NCI-H345 (cell line): ENCODE results near the gene PDZRN3.

ENCODE experiments used
- DNase-seq: peaks from one replicate; lab custom pipeline; 2025; lab: John Stamatoyannopoulos, UW

PDZRN3 gene

DNA sequence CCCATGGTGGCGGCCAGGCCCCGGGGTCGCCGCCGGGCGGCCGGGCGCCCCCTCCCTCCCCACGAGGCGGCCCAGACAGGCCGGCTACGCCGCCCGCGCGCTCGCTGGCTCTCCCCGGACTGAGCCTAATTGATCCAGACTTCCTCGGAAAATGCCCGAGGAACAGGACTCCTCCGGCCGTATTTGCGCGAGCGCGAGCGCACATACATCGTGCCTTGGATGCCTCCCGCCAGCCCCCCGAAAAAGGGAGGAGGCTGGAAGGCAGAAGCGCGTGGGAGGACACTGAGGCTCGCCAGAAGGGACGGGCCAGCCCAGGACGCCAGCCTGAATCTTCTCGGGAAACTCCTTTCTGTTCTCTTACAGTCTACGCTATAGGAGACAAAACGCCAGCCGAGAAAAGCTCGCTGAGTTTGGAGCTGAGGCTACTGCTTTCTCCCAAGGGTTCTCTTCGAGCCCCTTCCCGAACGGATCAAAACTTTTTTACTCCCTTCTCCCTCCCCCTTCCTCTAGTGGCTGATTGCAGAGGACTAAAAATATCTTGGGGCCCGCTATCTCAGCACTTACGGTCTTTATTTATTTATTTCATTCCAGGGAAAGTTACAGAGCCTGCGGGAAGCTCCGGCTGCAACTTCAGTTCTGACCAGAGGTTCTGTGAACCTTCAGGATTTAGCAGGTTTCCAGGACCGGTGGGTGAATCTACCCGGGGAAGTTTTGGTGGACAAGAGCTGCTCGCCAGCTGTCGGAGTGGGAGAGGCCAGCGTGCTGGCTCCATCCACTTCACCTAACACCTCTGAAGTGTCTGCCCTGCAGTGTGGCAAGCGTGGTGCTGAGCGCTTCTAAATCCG lies at the start of gene PDZRN3:
Gene PDZRN3 (minus strand): TSS at position 121 of the 845 bp plus-strand sequence.
- peak; percentile 37 for DNase-seq

DNA sequence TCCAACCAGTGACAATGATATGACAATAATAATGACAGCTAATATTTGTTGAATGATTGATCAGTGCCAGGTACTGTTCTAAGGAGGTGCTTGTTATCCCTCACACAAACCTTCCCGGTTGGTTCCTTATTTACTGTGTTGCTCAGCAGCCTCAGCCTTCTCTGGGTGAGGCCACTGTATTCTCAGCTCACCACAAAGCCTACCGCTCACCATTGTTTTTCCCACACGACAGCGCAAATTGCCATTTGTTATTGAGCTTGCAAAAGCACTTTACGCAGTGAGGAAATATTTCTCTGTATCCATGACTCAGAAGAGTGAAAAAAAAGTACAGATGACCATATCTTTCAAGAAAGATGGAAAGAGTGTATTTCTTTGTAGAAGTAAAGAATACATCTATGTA lies 49.5 kb upstream of the PDZRN3 start:
- DNase-seq: peak; percentile 26

DNA sequence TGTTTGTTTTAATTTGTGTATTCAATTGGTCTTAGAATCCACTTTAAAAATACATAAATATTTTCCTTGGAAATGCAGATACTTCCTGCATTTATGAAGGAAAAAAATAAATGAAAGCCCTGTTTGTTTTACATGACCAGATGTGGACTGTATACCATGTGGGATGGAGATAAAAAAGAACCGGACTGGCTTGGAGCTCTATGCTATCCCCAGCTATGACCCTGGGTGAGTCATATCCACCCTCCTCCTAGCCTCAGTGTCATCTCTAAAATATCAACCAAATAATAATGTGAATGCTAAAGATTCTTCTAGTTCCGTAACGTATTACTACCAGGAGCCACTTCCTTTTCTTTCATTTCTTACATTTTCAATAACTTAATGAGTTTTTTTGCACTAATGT lies 44.5 kb upstream of the PDZRN3 start:
- no peak for DNase-seq

DNA sequence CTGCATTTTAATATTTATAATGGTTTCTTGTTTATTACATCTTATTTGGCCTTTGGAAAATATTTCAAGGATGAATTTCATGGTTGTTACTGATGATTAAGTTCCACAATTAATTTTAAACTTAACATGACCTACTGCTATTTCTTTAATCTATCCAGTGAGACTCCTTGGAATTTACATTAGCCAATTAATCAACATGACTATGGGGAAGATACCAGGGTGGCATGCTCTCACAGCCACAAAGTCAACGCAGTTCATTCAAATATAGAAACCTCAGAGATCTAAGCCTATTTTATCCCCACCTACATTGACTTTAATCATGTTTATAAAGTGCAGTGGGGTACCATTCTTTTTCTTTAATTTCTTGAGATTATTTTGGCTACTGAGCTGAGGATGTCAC lies 43.6 kb upstream of the PDZRN3 start:
- no peak for DNase-seq

DNA sequence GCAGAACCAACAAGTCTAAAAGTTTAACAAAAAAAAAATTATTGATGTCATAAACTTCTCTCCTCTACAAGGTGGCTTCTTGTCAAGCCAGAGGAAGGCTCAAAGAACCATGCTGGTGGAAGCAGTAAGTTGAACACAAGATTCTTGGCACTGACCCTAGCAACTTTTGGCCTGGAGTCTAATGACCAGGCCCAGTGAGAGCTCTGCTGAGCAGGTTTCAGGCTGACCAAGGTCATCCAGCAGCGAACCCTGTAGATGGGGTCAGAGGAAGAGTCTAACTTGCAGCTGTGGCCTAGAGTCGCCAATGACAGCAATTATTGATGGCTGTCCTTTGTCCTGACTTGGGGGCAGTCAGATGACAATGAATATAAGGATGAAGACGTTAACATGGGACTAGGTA lies 43.1 kb upstream of the PDZRN3 start:
- no peak for DNase-seq

DNA sequence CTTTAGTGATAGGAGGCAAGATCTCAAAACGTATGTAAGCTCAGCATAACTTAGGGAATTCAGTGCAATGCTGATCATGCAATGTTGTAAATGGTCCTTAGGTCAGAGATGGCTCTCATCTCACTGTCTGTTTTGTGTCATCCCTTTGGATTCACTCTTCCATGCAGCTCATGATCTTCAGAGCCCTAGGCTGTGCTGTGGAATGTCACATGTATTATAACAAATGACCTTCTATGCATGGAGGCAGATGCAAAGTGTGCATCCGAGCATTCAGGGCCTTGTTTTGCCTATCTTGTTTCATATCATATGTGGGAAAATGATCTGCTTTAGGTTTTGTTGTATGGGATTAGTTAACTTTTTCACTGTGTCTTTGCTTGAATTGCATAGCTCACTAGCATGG lies 40.5 kb upstream of the PDZRN3 start:
- DNase-seq: no peak

DNA sequence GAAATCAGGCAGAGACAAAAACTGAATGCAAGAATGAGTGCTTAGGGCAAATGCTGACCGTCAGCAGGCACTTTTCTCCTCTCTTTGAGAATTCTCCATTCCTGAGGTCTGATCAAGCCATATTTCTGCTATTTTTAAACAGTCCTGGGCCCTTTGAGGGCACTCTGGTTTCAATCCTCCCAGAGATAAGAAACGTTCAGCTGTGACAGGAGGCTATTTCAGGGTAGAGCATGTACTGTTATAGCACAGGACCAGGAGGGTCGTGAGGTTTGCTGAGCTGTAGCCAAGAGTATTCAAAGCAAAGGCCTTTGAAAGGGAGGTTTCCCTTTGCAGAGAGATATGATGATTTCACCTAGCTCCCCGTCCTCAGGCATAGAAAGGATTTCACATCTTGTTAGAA lies 39.6 kb upstream of the PDZRN3 start:
- no peak for DNase-seq

DNA sequence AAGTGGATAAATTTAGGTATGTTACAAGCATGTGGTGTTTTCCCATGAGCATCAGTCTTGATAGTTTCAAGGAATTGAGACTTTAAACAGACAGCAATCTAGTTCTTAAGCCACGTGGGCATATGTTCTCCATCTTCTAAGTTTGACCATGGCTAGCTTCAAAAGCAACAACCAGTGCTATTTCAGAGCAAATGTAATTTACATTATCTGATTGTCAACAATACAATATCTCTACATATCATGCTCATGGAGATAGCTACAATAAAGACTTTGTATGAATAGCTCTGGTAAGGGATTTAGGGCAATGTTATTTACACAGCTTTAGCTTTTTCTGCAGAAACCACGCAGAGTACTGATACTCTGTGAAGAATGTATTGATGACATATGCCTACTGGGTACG lies 38.8 kb upstream of the PDZRN3 start:
- no peak for DNase-seq

DNA sequence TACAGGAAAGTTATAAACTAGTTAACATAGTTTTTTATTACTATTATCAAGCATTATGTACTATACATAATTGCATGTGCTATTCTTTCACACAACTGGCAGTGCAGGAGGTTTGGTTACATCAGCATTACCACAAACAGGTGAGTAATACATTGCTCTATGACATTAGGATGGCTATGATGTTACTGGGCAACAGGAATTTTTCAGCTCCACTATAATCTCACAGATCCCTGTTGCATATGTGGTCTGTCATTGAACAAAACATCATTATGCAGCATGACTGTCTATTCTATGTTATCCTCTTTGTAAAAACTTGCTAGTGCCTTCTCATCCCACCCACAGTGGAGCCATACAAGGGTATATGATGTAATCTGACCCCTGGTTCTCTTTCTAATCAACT lies 36.5 kb upstream of the PDZRN3 start:
- no peak for DNase-seq

DNA sequence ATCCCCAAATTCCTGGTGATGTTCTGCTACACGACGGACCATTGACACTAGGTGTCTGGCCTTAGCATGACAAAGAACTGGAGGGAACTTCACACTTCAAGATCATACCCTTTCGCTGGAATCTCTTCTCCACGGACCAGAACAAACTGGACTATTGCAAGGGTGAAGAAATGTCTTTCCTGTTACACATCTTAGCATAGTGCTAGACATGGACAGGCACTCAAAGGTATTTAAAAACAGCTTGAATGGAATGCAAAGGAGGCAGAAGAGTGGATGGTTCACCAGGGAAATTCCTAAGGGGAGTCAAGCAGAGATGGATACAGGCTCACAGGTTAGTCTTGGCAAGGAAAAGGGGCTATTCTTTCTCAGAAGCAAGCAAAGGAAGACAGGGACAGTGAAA lies 33.5 kb upstream of the PDZRN3 start:
- DNase-seq: no peak

DNA sequence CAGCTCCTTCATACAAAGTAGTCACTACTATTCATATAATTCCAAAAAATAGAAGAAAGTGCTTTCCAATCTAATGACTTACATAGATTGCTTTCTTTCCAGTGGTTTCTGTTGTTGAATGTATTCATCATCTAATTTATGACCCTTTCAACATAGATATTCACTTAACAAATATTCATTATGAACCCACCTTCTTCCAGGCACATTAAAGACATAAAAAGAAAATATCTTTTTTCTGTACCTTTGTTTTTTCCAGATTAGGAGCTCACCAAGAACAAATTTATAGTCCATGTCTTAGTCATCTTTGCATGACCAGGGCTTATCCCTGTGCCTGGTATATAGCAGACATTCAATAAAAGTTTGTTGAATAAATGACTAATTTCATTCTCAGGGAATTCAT lies 32.4 kb upstream of the PDZRN3 start:
- no peak for DNase-seq

DNA sequence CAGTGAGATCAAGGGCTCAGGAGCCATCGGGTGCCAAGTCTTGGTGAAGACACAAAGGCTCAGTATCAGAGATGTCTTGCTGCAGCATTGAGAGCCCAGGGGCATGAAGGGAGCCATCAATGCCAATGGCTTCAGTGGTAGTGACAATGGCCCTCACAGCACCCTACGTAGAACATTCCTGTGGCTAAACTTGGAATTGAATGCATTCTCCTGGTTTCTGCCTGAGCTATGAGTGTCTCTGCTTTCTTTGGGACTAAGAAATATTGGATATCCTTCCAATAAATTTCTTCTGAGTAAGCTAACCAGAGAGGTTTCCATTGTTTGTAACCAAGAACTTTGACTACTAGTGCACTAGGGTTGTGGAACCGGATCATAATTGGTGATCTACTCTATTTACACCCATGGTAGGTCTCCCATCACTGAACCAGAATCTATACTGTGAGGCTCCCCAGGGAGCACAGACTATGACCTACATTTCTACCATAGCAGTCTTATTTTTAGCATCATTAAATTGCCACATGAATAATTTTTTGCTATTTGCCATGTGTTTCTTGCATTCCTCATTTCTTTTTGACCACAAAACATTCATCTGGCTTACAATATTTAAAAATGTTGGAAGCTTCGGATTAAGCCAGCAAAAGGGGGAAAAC lies 31.6 kb upstream of the PDZRN3 start:
- no peak for DNase-seq

DNA sequence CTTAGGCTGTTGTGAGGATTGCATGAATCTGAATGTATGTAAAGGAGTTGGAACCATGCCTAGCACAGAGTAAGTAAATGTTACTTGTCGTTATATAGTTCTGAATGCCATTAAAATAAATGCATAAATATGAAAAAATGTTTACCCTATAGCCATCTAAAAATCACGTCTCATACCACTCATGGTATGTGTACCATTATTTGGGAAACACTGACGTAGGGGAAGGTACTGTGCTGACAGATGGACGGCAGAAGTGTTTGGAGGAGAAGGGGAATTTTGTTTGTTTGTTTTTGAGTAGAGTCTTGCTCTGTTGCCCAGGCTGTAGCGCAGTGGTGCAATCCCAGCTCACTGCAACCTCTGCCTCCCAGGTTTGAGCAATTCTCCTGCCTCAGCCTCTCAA lies 30.5 kb upstream of the PDZRN3 start:
- DNase-seq: no peak

DNA sequence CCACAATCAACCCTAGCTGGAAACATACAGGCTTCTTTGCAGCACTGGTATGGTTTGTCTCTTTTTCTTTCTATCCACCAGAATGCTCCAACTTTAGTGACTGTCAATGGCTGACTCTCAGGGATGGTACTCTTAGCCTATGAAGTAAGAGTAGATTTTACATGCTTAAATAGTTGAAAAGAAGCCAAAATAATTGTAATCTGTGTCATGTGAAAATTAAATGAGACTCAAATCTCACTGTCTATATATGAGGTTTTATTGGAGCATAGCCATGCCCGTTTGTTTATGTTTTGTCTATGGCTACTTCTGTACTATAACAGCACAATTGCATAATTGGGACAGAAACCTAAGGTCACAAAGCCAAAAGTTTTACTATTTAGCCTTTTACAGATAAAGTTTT lies 29.1 kb upstream of the PDZRN3 start:
- DNase-seq: no peak

DNA sequence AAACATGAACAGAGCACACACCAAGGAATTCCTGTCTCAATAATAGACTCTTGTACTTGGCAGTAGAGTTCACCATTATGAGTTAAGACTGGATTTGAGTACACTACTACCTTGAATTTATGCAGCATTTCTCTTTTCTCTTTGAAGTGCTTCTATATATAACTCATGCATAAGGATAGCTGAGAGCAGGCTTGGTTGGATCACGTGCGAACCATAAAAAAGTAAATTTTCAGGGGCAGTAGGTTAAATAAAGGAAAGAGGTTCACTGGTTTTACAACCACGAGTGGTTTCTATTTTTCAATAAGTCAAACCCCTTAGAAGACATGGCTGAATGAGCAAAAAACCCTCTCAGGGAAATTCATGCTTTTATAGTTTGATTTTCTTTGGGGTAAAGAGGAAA lies 28.6 kb upstream of the PDZRN3 start:
- DNase-seq: peak; percentile 10

DNA sequence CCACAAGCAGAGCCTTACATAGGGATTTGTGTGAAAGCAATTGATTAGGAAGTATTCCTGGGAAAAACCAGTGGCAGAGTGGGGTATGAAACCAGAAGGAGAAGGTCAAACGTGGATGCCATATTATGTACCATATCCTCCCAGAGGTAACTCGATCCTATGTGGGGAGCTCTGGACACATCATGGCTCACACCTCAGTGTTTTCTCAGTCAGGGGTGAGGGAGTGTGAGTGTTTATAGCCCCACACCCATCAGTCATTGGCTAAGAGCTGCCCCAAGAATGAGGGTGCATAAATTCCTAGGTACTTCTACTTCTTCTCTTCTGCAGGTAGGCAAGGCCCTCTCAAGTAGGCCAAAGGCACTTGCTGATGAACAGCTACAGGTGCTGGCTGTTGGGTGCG lies 28.2 kb upstream of the PDZRN3 start:
- no peak for DNase-seq

DNA sequence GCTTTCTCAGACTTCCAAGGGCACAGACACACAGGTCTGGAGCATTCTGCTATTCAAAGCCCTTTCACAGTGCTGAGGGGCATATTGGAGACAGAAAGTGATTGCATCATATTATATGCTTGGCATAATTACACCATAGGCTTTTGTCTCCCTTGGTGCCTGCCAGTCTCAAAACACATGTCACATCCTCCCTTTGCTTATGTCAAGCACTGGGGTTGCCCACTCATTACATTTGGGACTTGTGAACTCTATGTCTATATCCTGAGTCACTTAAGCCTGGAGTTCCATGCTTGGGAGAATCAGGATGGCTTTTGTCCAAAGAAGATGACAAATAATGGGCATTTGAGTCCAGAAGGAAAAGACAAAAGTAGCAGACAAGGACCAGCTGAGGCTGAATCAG lies 12.3 kb upstream of the PDZRN3 start:
- DNase-seq: no peak

DNA sequence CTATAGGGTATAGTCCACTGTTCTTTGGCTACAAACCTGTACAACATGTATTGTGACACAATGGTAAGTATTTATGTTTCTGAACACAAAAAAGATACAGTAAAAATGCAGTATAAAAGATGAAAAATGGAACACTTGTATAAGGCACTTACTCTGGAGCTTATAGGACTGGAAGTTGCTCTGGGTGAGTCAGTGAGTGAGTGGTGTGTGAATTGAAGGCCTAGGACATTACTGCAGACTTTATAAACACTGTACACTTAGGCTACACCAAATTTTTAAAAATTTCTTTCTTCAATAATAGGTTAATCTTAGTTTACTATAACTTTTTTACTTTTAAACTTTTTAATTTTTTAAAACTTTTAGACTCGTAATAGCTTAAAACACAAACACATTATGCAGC lies 10.5 kb upstream of the PDZRN3 start:
- DNase-seq: no peak

DNA sequence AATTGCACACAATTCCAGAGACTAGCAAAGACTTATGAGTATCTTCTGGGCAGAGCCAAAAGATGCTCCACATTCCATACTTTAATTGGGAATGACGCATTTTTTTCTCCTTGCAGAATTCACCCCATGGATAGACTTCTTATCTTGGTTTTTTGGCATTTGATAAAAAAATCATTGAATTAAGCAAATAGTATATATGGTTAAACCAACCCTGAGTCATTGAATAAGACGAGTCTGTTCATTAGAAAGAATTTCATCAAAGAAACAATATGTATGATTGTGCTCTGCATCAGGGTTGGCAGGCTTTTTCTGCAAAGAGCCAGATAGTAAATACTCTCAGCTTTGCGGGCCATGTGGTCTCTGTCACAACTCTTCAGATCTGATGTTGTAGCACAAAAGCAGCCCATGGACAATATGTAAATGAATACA lies 9.2 kb upstream of the PDZRN3 start:
- no peak for DNase-seq

DNA sequence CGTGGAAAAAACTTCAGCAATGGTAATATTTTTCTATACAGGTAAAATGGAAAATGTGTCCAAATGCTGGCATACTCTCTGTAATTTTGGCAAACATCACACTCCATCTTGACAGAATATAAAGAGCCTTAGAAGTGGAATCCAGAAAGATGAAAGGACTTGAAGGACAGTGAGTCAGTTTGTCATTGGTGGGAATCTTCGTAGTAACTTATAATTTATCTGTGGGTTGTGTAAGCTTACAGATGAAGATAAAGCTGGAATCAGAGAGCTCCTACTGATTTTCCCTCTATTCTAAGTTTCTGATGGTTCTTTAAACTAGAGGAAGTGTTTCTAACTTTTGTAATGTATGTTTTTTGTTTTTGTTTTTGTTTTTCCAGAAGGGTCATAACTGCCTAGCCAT lies 8.7 kb upstream of the PDZRN3 start:
- no peak for DNase-seq

DNA sequence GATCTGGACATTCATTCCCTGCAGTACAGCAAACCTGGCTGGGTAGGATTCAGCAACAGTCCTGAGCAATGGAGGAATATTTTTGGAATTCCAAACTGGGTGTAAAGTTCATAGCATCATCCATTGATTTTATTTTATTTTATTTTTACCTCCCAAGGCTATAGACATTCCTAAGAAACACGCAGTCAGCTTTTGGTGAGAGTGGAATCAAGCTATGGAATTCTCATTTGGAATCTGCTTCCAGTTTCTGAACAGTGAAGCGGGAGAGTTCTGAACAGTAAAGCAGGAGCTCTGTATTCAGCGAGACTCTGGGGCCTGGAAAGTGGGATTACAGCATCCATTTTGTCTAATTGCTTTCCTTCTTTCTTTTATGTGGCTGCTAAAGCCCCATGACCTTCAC lies 1.4 kb upstream of the PDZRN3 start:
- DNase-seq: no peak

DNA sequence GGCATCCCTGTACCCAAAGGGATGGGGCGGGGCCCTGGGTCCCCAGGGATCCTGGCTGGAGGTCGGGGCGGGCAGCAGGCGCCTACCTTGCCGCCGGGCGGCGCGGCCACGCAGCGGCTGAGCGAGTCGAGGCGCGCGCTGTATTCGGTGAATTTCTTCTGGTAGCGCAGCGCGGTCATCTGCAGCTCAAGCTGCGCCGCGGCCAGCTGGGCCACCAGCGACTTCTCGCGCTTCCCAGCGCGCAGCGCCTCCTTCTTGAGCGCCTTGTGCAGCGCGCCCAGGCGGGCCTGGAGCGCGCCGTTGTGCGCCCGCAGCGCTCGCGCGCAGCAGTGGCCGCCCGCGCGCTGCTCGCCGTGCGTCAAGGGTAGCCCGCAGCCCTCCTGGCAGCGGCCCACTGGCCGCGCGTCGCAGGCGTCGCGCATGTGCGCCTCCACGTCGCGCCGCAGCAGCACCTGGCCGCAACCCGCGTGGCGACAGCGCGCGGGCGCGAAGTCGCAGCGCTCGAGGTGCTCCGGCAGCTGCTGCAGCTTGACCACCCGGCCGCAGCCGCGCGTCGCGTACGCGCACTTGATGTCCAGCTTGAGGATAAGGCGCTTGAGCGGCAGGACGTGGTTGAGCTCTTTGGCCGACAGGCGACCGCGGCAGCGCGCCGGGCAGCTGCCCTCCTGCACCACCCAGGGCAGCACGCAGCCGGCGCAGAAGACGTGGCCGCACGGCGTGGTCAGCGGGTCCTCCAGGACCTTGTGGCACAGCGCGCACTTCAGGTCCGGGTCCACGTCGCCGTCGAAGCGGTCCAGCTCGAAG lies 522 bp downstream of the PDZRN3 start:
- DNase-seq: peak; percentile 37

DNA sequence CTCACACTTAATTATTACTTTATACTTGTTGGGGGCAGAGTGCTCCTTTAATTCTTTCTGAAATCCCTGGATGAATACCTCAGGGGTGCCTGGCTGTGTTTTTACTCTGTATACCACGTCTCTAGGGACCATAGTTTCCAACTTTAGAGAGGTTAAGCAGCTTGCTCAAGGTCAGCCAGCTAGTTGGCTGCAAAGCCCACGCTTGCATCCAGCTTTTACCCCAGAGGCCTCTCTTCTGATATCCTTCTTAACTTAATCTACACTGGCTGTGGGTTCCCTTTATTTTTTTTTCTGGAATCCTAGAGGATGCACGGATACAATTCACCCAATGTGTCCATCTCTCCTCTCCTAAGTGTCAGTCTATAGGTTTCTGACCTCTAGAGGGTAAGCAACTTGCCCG lies 1.4 kb downstream of the PDZRN3 start:
- DNase-seq: no peak
